GM12891 (cell line): ENCODE results near the gene MXI1.

Experiments
- PAX5 ChIP-seq: IDR thresholded peaks from 2 replicates; pipeline ENCODE4 v1.6.1; 2011; ENCODE audit warnings: low read length, moderate library complexity, mild to moderate bottlenecking; ENCODE audit not compliant: insufficient read depth, severe bottlenecking
- POLR2A ChIP-seq: IDR thresholded peaks from 2 replicates; pipeline ENCODE4 v1.6.1; 2011; ENCODE audit warnings: low read depth, low read length, control low read depth
- POLR2AphosphoS5 ChIP-seq: IDR thresholded peaks from 2 replicates; pipeline ENCODE4 v1.6.1; 2011; ENCODE audit warnings: low read depth, low read length, control low read depth
- TAF1 ChIP-seq: IDR thresholded peaks from 2 replicates; pipeline ENCODE4 v1.6.1; 2011; ENCODE audit warnings: low read depth, low read length, control low read depth

DNA sequence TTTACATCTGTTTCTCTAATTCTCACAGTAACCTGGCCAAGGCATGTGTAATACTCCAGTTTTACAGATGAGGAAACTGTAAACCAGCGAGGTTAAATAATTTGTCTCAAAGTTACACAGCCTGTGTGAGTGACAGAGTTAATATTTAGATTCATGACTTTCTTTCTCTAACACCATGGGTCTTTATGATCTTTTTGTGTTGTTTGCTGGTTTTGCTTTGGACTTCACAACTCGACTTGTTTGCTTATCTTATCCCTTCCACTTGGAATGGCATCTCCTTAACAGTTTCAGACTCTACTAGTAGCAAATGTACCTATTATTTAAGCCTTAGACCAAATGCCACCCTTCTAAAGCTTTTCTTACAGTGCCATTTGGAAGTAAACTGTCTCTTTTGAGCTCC, 34.4 kb downstream of the MXI1 start:
- no peak for TF ChIP-seq POLR2A
- no peak for TF ChIP-seq TAF1
- no peak for TF ChIP-seq POLR2AphosphoS5
- no peak for TF ChIP-seq PAX5
